ENCODE results near the gene CTBP2.

Gene CTBP2

DNA sequence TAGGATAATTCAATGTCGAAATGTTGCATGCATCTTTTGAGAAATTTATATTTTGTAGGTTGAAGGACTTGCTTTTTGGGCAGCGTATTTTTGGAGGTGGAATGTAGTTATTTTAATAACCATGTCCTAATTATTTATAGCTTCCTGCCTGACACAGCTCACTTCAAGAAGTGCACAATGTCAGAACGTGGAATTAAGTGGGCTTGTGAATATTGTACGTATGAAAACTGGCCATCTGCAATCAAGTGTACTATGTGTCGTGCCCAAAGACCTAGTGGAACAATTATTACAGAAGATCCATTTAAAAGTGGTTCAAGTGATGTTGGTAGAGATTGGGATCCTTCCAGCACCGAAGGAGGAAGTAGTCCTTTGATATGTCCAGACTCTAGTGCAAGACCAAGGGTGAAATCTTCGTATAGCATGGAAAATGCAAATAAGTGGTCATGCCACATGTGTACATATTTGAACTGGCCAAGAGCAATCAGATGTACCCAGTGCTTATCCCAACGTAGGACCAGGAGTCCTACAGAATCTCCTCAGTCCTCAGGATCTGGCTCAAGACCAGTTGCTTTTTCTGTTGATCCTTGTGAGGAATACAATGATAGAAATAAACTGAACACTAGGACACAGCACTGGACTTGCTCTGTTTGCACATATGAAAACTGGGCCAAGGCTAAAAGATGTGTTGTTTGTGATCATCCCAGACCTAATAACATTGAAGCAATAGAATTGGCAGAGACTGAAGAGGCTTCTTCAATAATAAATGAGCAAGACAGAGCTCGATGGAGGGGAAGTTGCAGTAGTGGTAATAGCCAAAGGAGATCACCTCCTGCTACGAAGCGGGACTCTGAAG is 217.8 kb downstream of the CTBP2 start:
- CTCF ChIA-PET: no interaction called here
- POLR2A ChIA-PET: no interaction called here
- H3K4me3 ChIP-seq (ENCODE audit: low read depth, low read length): no peak overlapping the region
- TF ChIP-seq, protein P1, sequence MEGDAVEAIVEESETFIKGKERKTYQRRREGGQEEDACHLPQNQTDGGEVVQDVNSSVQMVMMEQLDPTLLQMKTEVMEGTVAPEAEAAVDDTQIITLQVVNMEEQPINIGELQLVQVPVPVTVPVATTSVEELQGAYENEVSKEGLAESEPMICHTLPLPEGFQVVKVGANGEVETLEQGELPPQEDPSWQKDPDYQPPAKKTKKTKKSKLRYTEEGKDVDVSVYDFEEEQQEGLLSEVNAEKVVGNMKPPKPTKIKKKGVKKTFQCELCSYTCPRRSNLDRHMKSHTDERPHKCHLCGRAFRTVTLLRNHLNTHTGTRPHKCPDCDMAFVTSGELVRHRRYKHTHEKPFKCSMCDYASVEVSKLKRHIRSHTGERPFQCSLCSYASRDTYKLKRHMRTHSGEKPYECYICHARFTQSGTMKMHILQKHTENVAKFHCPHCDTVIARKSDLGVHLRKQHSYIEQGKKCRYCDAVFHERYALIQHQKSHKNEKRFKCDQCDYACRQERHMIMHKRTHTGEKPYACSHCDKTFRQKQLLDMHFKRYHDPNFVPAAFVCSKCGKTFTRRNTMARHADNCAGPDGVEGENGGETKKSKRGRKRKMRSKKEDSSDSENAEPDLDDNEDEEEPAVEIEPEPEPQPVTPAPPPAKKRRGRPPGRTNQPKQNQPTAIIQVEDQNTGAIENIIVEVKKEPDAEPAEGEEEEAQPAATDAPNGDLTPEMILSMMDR (IDR thresholded peaks at IDR 0.05; ENCODE audit: insufficient read depth, low read length, missing control alignments): no peak
- DNase-seq (ENCODE audit: low read depth, low spot score): no peak

DNA sequence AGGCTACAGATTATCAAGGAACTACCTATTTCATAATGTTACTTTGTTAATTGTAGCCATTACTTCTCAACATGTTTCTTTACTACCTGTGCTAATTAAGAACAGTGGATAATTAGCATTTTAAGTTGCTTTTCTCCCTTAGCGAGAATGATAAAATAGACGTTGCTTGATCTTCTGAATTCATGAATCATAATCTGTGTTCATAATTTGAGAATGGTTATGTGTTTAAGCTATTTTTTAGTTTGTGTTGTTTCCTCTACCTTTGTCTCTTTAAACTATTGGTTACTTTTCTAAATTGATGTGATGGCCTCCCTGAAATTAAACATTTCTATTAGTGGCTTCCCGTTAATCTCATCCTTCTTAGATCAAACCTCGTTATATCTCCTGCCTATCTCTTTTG is 218.5 kb downstream of the CTBP2 start, which contains the start of gene ZRANB1:
Gene ZRANB1, plus strand, starts transcription at position 301 of the 400 bp plus-strand sequence. CDS start 371 bp downstream, outside the sequence.
- CTCF ChIA-PET: interaction anchor here (0.7 kb wide), 1 partner anchor 15 kb away, joined by 3 read pairs; no protein-coding TSS in a partner anchor

DNA sequence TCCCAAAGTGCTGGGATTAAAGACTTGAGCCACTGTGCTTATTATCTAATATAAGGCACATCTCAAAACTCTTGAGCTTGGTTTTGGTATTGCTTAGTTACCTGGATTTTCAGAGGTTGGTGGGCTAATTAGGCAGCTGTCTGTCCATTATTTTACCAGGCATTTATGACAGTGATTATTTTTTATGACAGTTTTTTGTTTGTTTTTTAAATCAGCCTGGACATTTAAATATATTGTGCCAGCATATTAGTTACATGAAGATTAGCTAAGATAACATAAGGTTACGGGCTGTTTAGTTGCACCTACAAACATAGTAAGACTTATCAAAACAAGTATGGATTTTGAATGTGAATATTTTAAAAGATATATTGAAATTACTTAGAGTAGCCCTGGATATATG is 221.1 kb downstream of the CTBP2 start:
- DNase-seq (ENCODE audit: low read depth, low spot score): no peak
- TF ChIP-seq, protein P1 (IDR thresholded peaks at IDR 0.05; ENCODE audit: insufficient read depth, low read length, missing control alignments): no peak
- ChIA-PET POLR2A (no interaction called here), CTCF (interaction anchor here (0.6 to 1.3 kb wide), 2 partner anchors 20 to 158 kb away, joined by 3 to 4 read pairs; no protein-coding TSS in a partner anchor)
- H3K4me3 ChIP-seq (ENCODE audit: low read depth, low read length): no peak overlapping the region

More for the DNA sequence above, 218.5 kb downstream of the CTBP2 start, which contains the start of gene ZRANB1:
- POLR2A ChIA-PET: no interaction called here
- DNase-seq (ENCODE audit: low read depth, low spot score): no peak
- TF ChIP-seq, protein P1 (IDR thresholded peaks at IDR 0.05; ENCODE audit: insufficient read depth, low read length, missing control alignments): no peak
- no peak within 1 kb of the TSS for H3K4me3 ChIP-seq (ENCODE audit: low read depth, low read length)

DNA sequence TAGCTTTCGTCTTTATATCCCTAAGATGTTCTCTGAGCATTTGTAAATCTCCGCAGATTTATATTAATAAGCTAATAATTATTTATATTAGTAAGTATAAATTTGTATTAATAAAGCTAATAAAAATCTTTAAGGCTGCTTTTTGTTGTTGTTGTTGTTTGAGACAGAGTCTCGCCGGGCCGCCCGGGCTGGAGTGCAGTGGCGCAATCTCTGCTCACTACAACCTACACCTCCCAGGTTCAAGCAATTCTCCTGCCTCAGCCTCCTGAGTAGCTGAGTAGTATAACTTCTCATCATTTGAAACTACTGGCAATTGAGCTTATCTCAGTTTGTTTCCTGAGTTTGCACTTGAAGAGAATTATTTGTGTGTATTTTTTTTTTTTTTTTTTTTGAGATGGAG is 223.6 kb downstream of the CTBP2 start:
- TF ChIP-seq, protein P1 (IDR thresholded peaks at IDR 0.05; ENCODE audit: insufficient read depth, low read length, missing control alignments): no peak
- CTCF ChIA-PET: no interaction called here
- H3K4me3 ChIP-seq (ENCODE audit: low read depth, low read length): no peak overlapping the region
- DNase-seq (ENCODE audit: low read depth, low spot score): no peak
- POLR2A ChIA-PET: no interaction called here

DNA sequence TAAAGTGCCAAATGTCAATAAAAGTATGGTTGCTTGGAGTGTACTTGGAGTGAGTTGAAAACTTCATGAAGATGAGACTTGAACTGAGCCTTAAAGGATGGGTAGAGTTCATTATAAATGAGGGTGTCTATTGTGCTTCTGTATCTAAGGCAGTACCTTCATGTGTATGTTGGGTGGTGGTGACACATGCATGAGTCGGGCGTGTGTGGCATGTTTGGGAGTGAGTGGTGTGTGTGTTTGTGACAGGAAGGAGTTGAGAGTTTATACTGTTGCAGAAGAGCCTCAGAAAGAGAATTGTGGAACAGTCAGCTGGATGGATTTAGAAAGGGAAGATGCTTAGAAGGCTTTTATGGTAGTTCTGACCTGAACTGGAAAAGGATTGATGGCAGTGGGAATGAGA is 224.4 kb downstream of the CTBP2 start:
- no peak for DNase-seq (ENCODE audit: low read depth, low spot score)
- H3K4me3 ChIP-seq (ENCODE audit: low read depth, low read length): no peak overlapping the region
- TF ChIP-seq, protein P1 (IDR thresholded peaks at IDR 0.05; ENCODE audit: insufficient read depth, low read length, missing control alignments): no peak
- CTCF ChIA-PET: no interaction called here
- POLR2A ChIA-PET: no interaction called here
